ENCODE measurements around the gene SDHA.

- TF ChIP-seq, protein P1, sequence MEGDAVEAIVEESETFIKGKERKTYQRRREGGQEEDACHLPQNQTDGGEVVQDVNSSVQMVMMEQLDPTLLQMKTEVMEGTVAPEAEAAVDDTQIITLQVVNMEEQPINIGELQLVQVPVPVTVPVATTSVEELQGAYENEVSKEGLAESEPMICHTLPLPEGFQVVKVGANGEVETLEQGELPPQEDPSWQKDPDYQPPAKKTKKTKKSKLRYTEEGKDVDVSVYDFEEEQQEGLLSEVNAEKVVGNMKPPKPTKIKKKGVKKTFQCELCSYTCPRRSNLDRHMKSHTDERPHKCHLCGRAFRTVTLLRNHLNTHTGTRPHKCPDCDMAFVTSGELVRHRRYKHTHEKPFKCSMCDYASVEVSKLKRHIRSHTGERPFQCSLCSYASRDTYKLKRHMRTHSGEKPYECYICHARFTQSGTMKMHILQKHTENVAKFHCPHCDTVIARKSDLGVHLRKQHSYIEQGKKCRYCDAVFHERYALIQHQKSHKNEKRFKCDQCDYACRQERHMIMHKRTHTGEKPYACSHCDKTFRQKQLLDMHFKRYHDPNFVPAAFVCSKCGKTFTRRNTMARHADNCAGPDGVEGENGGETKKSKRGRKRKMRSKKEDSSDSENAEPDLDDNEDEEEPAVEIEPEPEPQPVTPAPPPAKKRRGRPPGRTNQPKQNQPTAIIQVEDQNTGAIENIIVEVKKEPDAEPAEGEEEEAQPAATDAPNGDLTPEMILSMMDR (IDR thresholded peaks at IDR 0.05), result no peak
- TF ChIP-seq POLR2A (IDR thresholded peaks at IDR 0.05), result no peak
Observed at GRCh38 chr5:219460-219863, 1.3 kb downstream of the SDHA start.
